MM.1S (cell line): ENCODE data around the gene CHST11.

Experiments
- DNase-seq: peaks from one replicate; pipeline ENCODE4 v3.0.0-alpha.2; 2015
- H2AFZ ChIP-seq: fragments of 300-600 bp; sonication (generic); 2 replicates; pipeline ENCODE4 v1.6.0; 2016; ENCODE audit warnings: antibody characterized with exemption, low read length
- H3F3A ChIP-seq: fragments of 300-600 bp; sonication (generic); 2 replicates; pipeline ENCODE4 v1.6.1; 2016; ENCODE audit warnings: mild to moderate bottlenecking, antibody characterized with exemption, low read length, moderate library complexity, mixed read lengths; ENCODE audit not compliant: insufficient read depth
- H3K27ac ChIP-seq: fragments of 300-600 bp; sonication (generic); 2 replicates; pipeline ENCODE4 v1.5.1; 2016; ENCODE audit warnings: mild to moderate bottlenecking, low read length
- H3K27me3 ChIP-seq: fragments of 300-600 bp; sonication (generic); replicated peaks from 2 replicates; pipeline ENCODE4 v1.6.0; 2016; ENCODE audit warnings: low read length; ENCODE audit not compliant: insufficient read depth
- H3K36me3 ChIP-seq: fragments of 300-600 bp; sonication (generic); replicated peaks from 2 replicates; pipeline ENCODE4 v1.6.1; 2016; ENCODE audit warnings: mild to moderate bottlenecking, low read length, mixed read lengths; ENCODE audit not compliant: insufficient read depth
- H3K4me1 ChIP-seq: fragments of 300-600 bp; sonication (generic); 2 replicates; pipeline ENCODE4 v1.6.1; 2016; ENCODE audit warnings: low read length, mixed read lengths
- H3K4me2 ChIP-seq: fragments of 300-600 bp; sonication (generic); 2 replicates; pipeline ENCODE4 v1.6.0; 2016; ENCODE audit warnings: low read depth, low read length
- H3K4me3 ChIP-seq: fragments of 300-600 bp; sonication (generic); 2 replicates; pipeline ENCODE4 v1.5.1; 2016; ENCODE audit warnings: low read length, mixed read lengths
- H3K79me2 ChIP-seq: fragments of 300-600 bp; sonication (generic); 2 replicates; pipeline ENCODE4 v1.6.1; 2016; ENCODE audit warnings: mixed run types, low read length, mixed read lengths
- H3K9ac ChIP-seq: fragments of 300-600 bp; sonication (generic); 2 replicates; pipeline ENCODE4 v1.6.1; 2016; ENCODE audit warnings: low read length, mixed read lengths
- H3K9me2 ChIP-seq: fragments of 300-600 bp; sonication (generic); replicated peaks from 2 replicates; pipeline ENCODE4 v1.6.1; 2016; ENCODE audit warnings: mild to moderate bottlenecking, low read length, mixed read lengths; ENCODE audit not compliant: insufficient read depth
- H3K9me3 ChIP-seq: fragments of 300-600 bp; sonication (generic); replicated peaks from 2 replicates; pipeline ENCODE4 v1.6.1; 2016; ENCODE audit warnings: mild to moderate bottlenecking, low read length, mixed read lengths; ENCODE audit not compliant: insufficient read depth
- H4K20me1 ChIP-seq: fragments of 300-600 bp; sonication (generic); 2 replicates; pipeline ENCODE4 v1.6.1; 2016; ENCODE audit warnings: mild to moderate bottlenecking, low read length, moderate library complexity, mixed read lengths; ENCODE audit not compliant: insufficient read depth
- CTCF ChIP-seq: fragments of 300-600 bp; sonication (generic); IDR thresholded peaks from 2 replicates; pipeline ENCODE4 v1.5.1; 2016; ENCODE audit warnings: antibody characterized with exemption, low read length, mixed read lengths
- EZH2 ChIP-seq: fragments of 300-600 bp; sonication (generic); optimal IDR thresholded peaks from 2 replicates; pipeline ENCODE3; 2017; ENCODE audit warnings: low read depth, mild to moderate bottlenecking, antibody characterized with exemption, low read length, mixed read lengths
- EZH2phosphoT487 ChIP-seq: fragments of 300-600 bp; sonication (generic); IDR thresholded peaks from 2 replicates; pipeline ENCODE4 v1.6.1; 2018; ENCODE audit warnings: antibody characterized with exemption, low read length

CHST11 gene

DNA sequence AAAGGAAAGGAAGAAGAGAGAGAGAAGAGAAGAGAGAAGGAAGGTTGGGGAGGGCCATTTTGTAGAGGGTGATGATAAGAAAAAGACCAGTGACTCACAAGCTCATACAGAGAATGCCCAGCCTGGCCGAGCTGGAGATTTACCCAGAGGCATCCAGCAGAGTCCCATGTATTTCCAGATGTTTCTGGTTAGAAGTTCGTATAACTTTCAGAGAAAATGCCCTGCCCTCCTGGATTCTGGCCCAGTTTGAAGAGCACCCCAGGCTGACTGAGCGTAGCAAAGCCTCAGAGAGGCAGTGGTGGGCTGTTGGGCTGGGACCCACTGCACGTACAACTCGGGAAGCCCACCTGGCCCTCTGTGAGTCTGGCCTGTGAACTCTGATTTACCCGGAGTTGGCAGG lies 279.6 kb downstream of the CHST11 start:
- DNase-seq = no peak
- Histone ChIP-seq H3K9me3 (no peaks in the 10 kb centered on the region), H4K20me1 (no peaks in the 10 kb centered on the region), H3K79me2 (0 out of 2 replicates have a peak, but pooled peaks cover 2% of the 10 kb centered on the region), H3K36me3 (no peaks in the 10 kb centered on the region), H3K27me3 (no peaks in the 10 kb centered on the region), H3K4me1 (peaks cover 4% of the 10 kb centered on the region; the same call in 1 of the 2 replicates), H3K27ac (no peak overlapping the region), H3F3A (no peaks in the 10 kb centered on the region), H3K4me2 (no peak overlapping the region), H3K4me3 (no peak overlapping the region), H2AFZ (no peak overlapping the region), H3K9ac (no peak overlapping the region), H3K9me2 (no peaks in the 10 kb centered on the region)
- TF ChIP-seq EZH2 = no peak
- TF ChIP-seq CTCF = no peak
- no peak for TF ChIP-seq EZH2phosphoT487

- no peak for DNase-seq
- Histone ChIP-seq H4K20me1 (no peaks in the 10 kb centered on the region), H2AFZ (no peak overlapping the region), H3K9ac (no peak overlapping the region), H3K9me2 (no peaks in the 10 kb centered on the region), H3K79me2 (0 out of 2 replicates have a peak, but pooled peaks cover 9% of the 10 kb centered on the region), H3F3A (no peaks in the 10 kb centered on the region), H3K4me1 (peaks cover 4% of the 10 kb centered on the region; the same call in 1 of the 2 replicates), H3K4me2 (no peak overlapping the region), H3K4me3 (no peak overlapping the region), H3K27me3 (no peaks in the 10 kb centered on the region), H3K9me3 (no peaks in the 10 kb centered on the region), H3K36me3 (no peaks in the 10 kb centered on the region), H3K27ac (no peak overlapping the region)
- TF ChIP-seq EZH2phosphoT487 (no peak), CTCF (no peak), EZH2 (no peak)
Observed at GRCh38 chr12:104737113-104737512, 280.4 kb downstream of the CHST11 start.

GRCh38 chr12:104737791-104738301 lies 281.1 kb downstream of the CHST11 start:
- Histone ChIP-seq H3F3A (no peaks in the 10 kb centered on the region), H3K27me3 (no peaks in the 10 kb centered on the region), H3K27ac (no peak overlapping the region), H4K20me1 (no peaks in the 10 kb centered on the region), H3K36me3 (no peaks in the 10 kb centered on the region), H3K4me1 (peaks cover 4% of the 10 kb centered on the region; the same call in 1 of the 2 replicates), H3K4me3 (no peak overlapping the region), H2AFZ (no peak overlapping the region), H3K79me2 (0 out of 2 replicates have a peak, but pooled peaks cover 9% of the 10 kb centered on the region), H3K4me2 (no peak overlapping the region), H3K9ac (no peak overlapping the region), H3K9me2 (no peaks in the 10 kb centered on the region), H3K9me3 (no peaks in the 10 kb centered on the region)
- TF ChIP-seq EZH2phosphoT487 = no peak
- no peak for DNase-seq

- H3K36me3 ChIP-seq = no peaks in the 10 kb centered on the region
- H3K4me3 ChIP-seq = no peak overlapping the region
- no peak overlapping the region for H2AFZ ChIP-seq
- no peaks in the 10 kb centered on the region for H4K20me1 ChIP-seq
- H3K4me2 ChIP-seq = no peak overlapping the region
- no peak for DNase-seq
- no peak for TF ChIP-seq CTCF
- no peak for TF ChIP-seq EZH2
- no peak for TF ChIP-seq EZH2phosphoT487
- 0 out of 2 replicates have a peak, but pooled peaks cover 9% of the 10 kb centered on the region for H3K79me2 ChIP-seq
- H3K27me3 ChIP-seq = no peaks in the 10 kb centered on the region
- no peaks in the 10 kb centered on the region for H3K9me2 ChIP-seq
- H3K27ac ChIP-seq = no peak overlapping the region
- no peaks in the 10 kb centered on the region for H3K9me3 ChIP-seq
- no peak overlapping the region for H3K9ac ChIP-seq
- H3F3A ChIP-seq = no peaks in the 10 kb centered on the region
- peaks cover 4% of the 10 kb centered on the region; the same call in 1 of the 2 replicates for H3K4me1 ChIP-seq
Observed at GRCh38 chr12:104738331-104738730, 281.6 kb downstream of the CHST11 start.
